D721Med (cell line): ENCODE data around the gene EIF3M.

ENCODE experiments used
- DNase-seq: peaks from one replicate; pipeline ENCODE4 v3.0.0; 2011; ENCODE audit warnings: low spot score; ENCODE audit not compliant: insufficient read length
- FAIRE-seq: peaks from 2 replicates; lab custom pipeline; 2011; peaks lifted over from hg19 to GRCh38; lab: Jason Lieb, UNC
- CTCF ChIP-seq: IDR thresholded peaks from 2 replicates; pipeline ENCODE4 v1.5.1; 2012; ENCODE audit warnings: mild to moderate bottlenecking, control low read depth; ENCODE audit not compliant: insufficient read depth; ENCODE audit errors: missing control alignments

Gene EIF3M

GRCh38 chr11:32574421-32574820 is 9.2 kb upstream of the EIF3M start:
- FAIRE-seq (no peak), DNase-seq (no peak)
- TF ChIP-seq CTCF = no peak

GRCh38 chr11:32575070-32575469 is 8.6 kb upstream of the EIF3M start:
- no peak for TF ChIP-seq CTCF
- DNase-seq = no peak
- FAIRE-seq = no peak

- no peak for DNase-seq
- FAIRE-seq = no peak
- TF ChIP-seq CTCF = no peak
Measured at GRCh38 chr11:32576456-32576855, 7.2 kb upstream of the EIF3M start.

- no peak for TF ChIP-seq CTCF
- no peak for DNase-seq
- no peak for FAIRE-seq
Measured at GRCh38 chr11:32580967-32581366, 2.7 kb upstream of the EIF3M start.

GRCh38 chr11:32581556-32581955 is 2.1 kb upstream of the EIF3M start:
- no peak for TF ChIP-seq CTCF

GRCh38 chr11:32584921-32585320 is 1.3 kb downstream of the EIF3M start:
- DNase-seq = no peak
- TF ChIP-seq CTCF = no peak
- no peak for FAIRE-seq

More at GRCh38 chr11:32581556-32581955, 2.1 kb upstream of the EIF3M start:
- FAIRE-seq = no peak
- DNase-seq = no peak

GRCh38 chr11:32586576-32587190 is 3.1 kb downstream of the EIF3M start:
- no peak for DNase-seq
- no peak for FAIRE-seq
- TF ChIP-seq CTCF = peak; percentile 22
